Bronchial epithelial cell (primary cell): ENCODE data around the gene TES. TPM values are rescaled to one million over a fixed set of nuclear protein-coding genes. Genes with fewer than 3 reads are reported as not detected.

Experiments
- DNase-seq: peaks from one replicate; pipeline ENCODE4 v3.0.0-alpha.2; 2010; ENCODE audit warnings: low read depth
- FAIRE-seq: peaks from 2 replicates; lab custom pipeline; 2011; peaks lifted over from hg19 to GRCh38; lab: Jason Lieb, UNC
- H3K27me3 ChIP-seq: 2 replicates; pipeline ENCODE4 v1.5.1; 2011; ENCODE audit warnings: low read length; ENCODE audit not compliant: control insufficient read depth, insufficient read depth
- H3K36me3 ChIP-seq: 2 replicates; pipeline ENCODE4 v1.5.1; 2011; ENCODE audit warnings: low read length; ENCODE audit not compliant: control insufficient read depth, insufficient read depth
- H3K4me3 ChIP-seq: 2 replicates; pipeline ENCODE4 v1.5.1; 2011; ENCODE audit warnings: mild to moderate bottlenecking, low read depth, low read length, control low read depth
- CTCF ChIP-seq: IDR thresholded peaks from 2 replicates; pipeline ENCODE4 v1.5.1; 2011; ENCODE audit warnings: mild to moderate bottlenecking, moderate library complexity, low read length, control low read depth, inconsistent platforms; ENCODE audit not compliant: insufficient read depth, severe bottlenecking
- total RNA-seq: library from RNA; depleted of rRNA; stranded (reverse); fragments of >200 nt; gene quantifications from 2 replicates; pipeline ENCODE4 v1.2.1, GENCODE V29; 2014

TES gene
- total RNA-seq, 1 donor from 2014 or later = 276 TPM

- DNase-seq = no peak
- no peak for TF ChIP-seq CTCF
- FAIRE-seq = no peak
- Histone ChIP-seq H3K4me3 (no peak overlapping the region), H3K36me3 (no peaks in the 10 kb centered on the region), H3K27me3 (no peaks in the 10 kb centered on the region)
Observed at GRCh38 chr7:116219834-116220233, 9.5 kb downstream of the TES start.

- FAIRE-seq = no peak
- H3K27me3 ChIP-seq = no peaks in the 10 kb centered on the region
- TF ChIP-seq CTCF = no peak
- H3K36me3 ChIP-seq = no peaks in the 10 kb centered on the region
- no peak for DNase-seq
- H3K4me3 ChIP-seq = no peak overlapping the region
Observed at GRCh38 chr7:116222501-116222900, 12.2 kb downstream of the TES start.

- no peaks in the 10 kb centered on the region for H3K27me3 ChIP-seq
- no peak for DNase-seq
- no peak for FAIRE-seq
- TF ChIP-seq CTCF = no peak
- no peaks in the 10 kb centered on the region for H3K36me3 ChIP-seq
- H3K4me3 ChIP-seq = no peak overlapping the region
Observed at GRCh38 chr7:116223588-116223987, 13.2 kb downstream of the TES start.

GRCh38 chr7:116224492-116225098 lies 14.3 kb downstream of the TES start:
- H3K27me3 ChIP-seq = no peaks in the 10 kb centered on the region
- TF ChIP-seq CTCF = no peak
- DNase-seq (no peak), FAIRE-seq (no peak)
- no peak overlapping the region for H3K4me3 ChIP-seq
- no peaks in the 10 kb centered on the region for H3K36me3 ChIP-seq

- DNase-seq (no peak), FAIRE-seq (no peak)
- no peak for TF ChIP-seq CTCF
- Histone ChIP-seq H3K36me3 (no peaks in the 10 kb centered on the region), H3K4me3 (no peak overlapping the region), H3K27me3 (no peaks in the 10 kb centered on the region)
Observed at GRCh38 chr7:116225860-116226259, 15.5 kb downstream of the TES start.

- H3K27me3 ChIP-seq = no peaks in the 10 kb centered on the region
- DNase-seq (peak; percentile 39), FAIRE-seq (no peak)
- no peak overlapping the region for H3K4me3 ChIP-seq
- H3K36me3 ChIP-seq = no peaks in the 10 kb centered on the region
- TF ChIP-seq CTCF = no peak
Observed at GRCh38 chr7:116226664-116227063, 16.3 kb downstream of the TES start.
